ENCODE measurements around the gene MRPL43. TPM values are rescaled to one million over a fixed set of nuclear protein-coding genes. Genes with fewer than 3 reads are reported as not detected.
"Not testable (repeated sequence)": the region's sequence is repeated elsewhere in the genome, so short reads cannot be mapped to it uniquely, and the experiment has no call there.

The MRPL43 gene
- total and polyA plus RNA-seq, 4 experiments from 2014 or later = 65.8 to 114 (median 91.0) TPM

- Mint-ChIP-seq H3K9me3 (no peaks in the 10 kb centered on the region), H3K4me1 (peaks cover 0 to 5% (median 1%) of the 10 kb centered on the region in 4 donors), H3K27ac (no peak overlapping the region), H3K4me3 (no peak overlapping the region), H3K27me3 (no peaks in the 10 kb centered on the region), H3K36me3 (peaks cover 13 to 33% of the 10 kb centered on the region in 2 donors)
- Histone ChIP-seq H3K27ac (ENCODE audit: low read depth, low read length) (no peak overlapping the region), H3K27me3 (ENCODE audit: insufficient read depth, low read length) (no peaks in the 10 kb centered on the region), H3K4me3 (ENCODE audit: low read length in 2 of 2) (no peak overlapping the region), H3K4me1 (ENCODE audit: insufficient read depth, low read length) (no peaks in the 10 kb centered on the region), H3K36me3 (ENCODE audit: insufficient read depth, low read length) (peaks cover 7% of the 10 kb centered on the region), H3K9me3 (ENCODE audit: control insufficient read depth in 1 of 2, low read length in 2 of 2) (no peaks in the 10 kb centered on the region)
- DNase-seq = no peak
- CTCF ChIA-PET (ENCODE audit: partially characterized antibody) = no interaction called here
- POLR2A ChIA-PET (ENCODE audit: partially characterized antibody) = no interaction called here
- intact Hi-C loops (cut with micrococcal nuclease) = no loop called here
These were observed 8.4 kb downstream of the MRPL43 start for GRCh38 chr10:100978901-100979195.

GRCh38 chr10:100978121-100978900 lies 9.0 kb downstream of the MRPL43 start:
- Mint-ChIP-seq H3K27me3 (no peaks in the 10 kb centered on the region), H3K4me1 (peaks cover 0 to 5% (median 1%) of the 10 kb centered on the region in 4 donors), H3K36me3 (peaks cover 13 to 33% of the 10 kb centered on the region in 2 donors), H3K27ac (peak overlapping the region in 1 of 7 donors; percentile 41), H3K4me3 (no peak overlapping the region), H3K9me3 (no peaks in the 10 kb centered on the region)
- DNase-seq = no peak
- H3K4me1 ChIP-seq (ENCODE audit: insufficient read depth, low read length) = no peaks in the 10 kb centered on the region
- H3K4me3 ChIP-seq (ENCODE audit: low read length in 2 of 2) = no peak overlapping the region
- H3K9me3 ChIP-seq (ENCODE audit: control insufficient read depth in 1 of 2, low read length in 2 of 2) = no peaks in the 10 kb centered on the region
- CTCF ChIA-PET (ENCODE audit: partially characterized antibody) = no interaction called here
- no peaks in the 10 kb centered on the region for H3K27me3 ChIP-seq (ENCODE audit: insufficient read depth, low read length)
- no peak overlapping the region for H3K27ac ChIP-seq (ENCODE audit: low read depth, low read length)
- peaks cover 7% of the 10 kb centered on the region for H3K36me3 ChIP-seq (ENCODE audit: insufficient read depth, low read length)
- POLR2A ChIA-PET (ENCODE audit: partially characterized antibody) = no interaction called here
- intact Hi-C loops (cut with micrococcal nuclease) = no loop called here

GRCh38 chr10:100977436-100977835 lies 9.9 kb downstream of the MRPL43 start:
- peaks cover 0 to 3% (median under 1%) of the 10 kb centered on the region in 4 donors for H3K4me1 Mint-ChIP-seq
- H3K4me3 Mint-ChIP-seq = no peak overlapping the region
- peak overlapping the region in 2 of 7 donors; percentile 34 to 41 for H3K27ac Mint-ChIP-seq
- H3K27me3 Mint-ChIP-seq = no peaks in the 10 kb centered on the region
- H3K4me1 ChIP-seq (ENCODE audit: insufficient read depth, low read length) = no peaks in the 10 kb centered on the region
- peaks cover 9 to 28% of the 10 kb centered on the region in 2 donors for H3K36me3 Mint-ChIP-seq
- H3K9me3 Mint-ChIP-seq = no peaks in the 10 kb centered on the region
- H3K4me3 ChIP-seq (ENCODE audit: low read length in 2 of 2) = no peak overlapping the region
- H3K27ac ChIP-seq (ENCODE audit: low read depth, low read length) = no peak overlapping the region
- intact Hi-C loops (cut with micrococcal nuclease) = no loop called here
- no peaks in the 10 kb centered on the region for H3K9me3 ChIP-seq (ENCODE audit: control insufficient read depth in 1 of 2, low read length in 2 of 2)
- H3K36me3 ChIP-seq (ENCODE audit: insufficient read depth, low read length) = peaks cover 7% of the 10 kb centered on the region
- POLR2A ChIA-PET (ENCODE audit: partially characterized antibody) = no interaction called here
- DNase-seq = no peak
- H3K27me3 ChIP-seq (ENCODE audit: insufficient read depth, low read length) = no peaks in the 10 kb centered on the region
- CTCF ChIA-PET (ENCODE audit: partially characterized antibody) = no interaction called here

- CTCF ChIA-PET (ENCODE audit: partially characterized antibody) = interaction anchor here (0.6 to 0.9 kb wide), 2 partner anchors 11 to 1380 kb away, joined by 3 read pairs; no protein-coding TSS in a partner anchor
- no peaks in the 10 kb centered on the region for H3K4me1 ChIP-seq (ENCODE audit: insufficient read depth, low read length)
- no peak overlapping the region for H3K27ac ChIP-seq (ENCODE audit: low read depth, low read length)
- H3K4me3 ChIP-seq (ENCODE audit: low read length in 2 of 2) = no peak overlapping the region
- H3K27ac Mint-ChIP-seq = peak overlapping the region in 4 of 7 donors; percentile 14 to 54 (median 46)
- no peak for DNase-seq
- POLR2A ChIA-PET (ENCODE audit: partially characterized antibody) = no interaction called here
- H3K36me3 ChIP-seq (ENCODE audit: insufficient read depth, low read length) = peaks cover 7% of the 10 kb centered on the region
- no peak overlapping the region for H3K4me3 Mint-ChIP-seq
- peaks cover 0 to 3% (median under 1%) of the 10 kb centered on the region in 4 donors for H3K4me1 Mint-ChIP-seq
- H3K27me3 ChIP-seq (ENCODE audit: insufficient read depth, low read length) = no peaks in the 10 kb centered on the region
- intact Hi-C loops (cut with micrococcal nuclease) = no loop called here
- peaks cover 3 to 23% of the 10 kb centered on the region in 2 donors for H3K36me3 Mint-ChIP-seq
- H3K9me3 ChIP-seq (ENCODE audit: control insufficient read depth in 1 of 2, low read length in 2 of 2) = no peaks in the 10 kb centered on the region
- no peaks in the 10 kb centered on the region for H3K9me3 Mint-ChIP-seq
- no peaks in the 10 kb centered on the region for H3K27me3 Mint-ChIP-seq
These were observed 10.4 kb downstream of the MRPL43 start for GRCh38 chr10:100976906-100977305.

- H3K4me1 Mint-ChIP-seq; H3K27ac Mint-ChIP-seq; H3K36me3 ChIP-seq (ENCODE audit: insufficient read depth, low read length); H3K27me3 ChIP-seq (ENCODE audit: insufficient read depth, low read length); H3K27me3 Mint-ChIP-seq; H3K9me3 ChIP-seq (ENCODE audit: control insufficient read depth in 1 of 2, low read length in 2 of 2); H3K4me1 ChIP-seq (ENCODE audit: insufficient read depth, low read length); H3K4me3 Mint-ChIP-seq; H3K27ac ChIP-seq (ENCODE audit: low read depth, low read length); H3K9me3 Mint-ChIP-seq; DNase-seq; intact Hi-C loops (cut with micrococcal nuclease); H3K4me3 ChIP-seq (ENCODE audit: low read length in 2 of 2): not testable (repeated sequence)
- H3K36me3 Mint-ChIP-seq = peaks cover 0 to 11% of the 10 kb centered on the region in 2 donors
- CTCF ChIA-PET (ENCODE audit: partially characterized antibody) = interaction anchor here (1.0 to 1.7 kb wide), 4 partner anchors 9 to 35 kb away, joined by 3 to 4 read pairs (median 4); partner anchors contain the start of gene LZTS2
- POLR2A ChIA-PET (ENCODE audit: partially characterized antibody) = interaction anchor here (1.1 kb wide), 1 partner anchor 12 kb away, joined by 3 read pairs; the partner anchor contains the start of gene MRPL43
These were observed 11.9 kb downstream of the MRPL43 start for GRCh38 chr10:100975397-100975796.

- intact Hi-C loops (cut with micrococcal nuclease) = no loop called here
- CTCF ChIA-PET (ENCODE audit: partially characterized antibody) = interaction anchor here (1.1 to 2.0 kb wide), 3 partner anchors 15 to 46 kb away, joined by 3 to 5 read pairs (median 4); no protein-coding TSS in a partner anchor
- H3K4me1 ChIP-seq (ENCODE audit: insufficient read depth, low read length) = peaks cover 18% of the 10 kb centered on the region
- no peak overlapping the region for H3K4me3 Mint-ChIP-seq
- no peaks in the 10 kb centered on the region for H3K36me3 ChIP-seq (ENCODE audit: insufficient read depth, low read length)
- H3K9me3 ChIP-seq (ENCODE audit: control insufficient read depth in 1 of 2, low read length in 2 of 2) = no peaks in the 10 kb centered on the region
- H3K4me3 ChIP-seq (ENCODE audit: low read length in 2 of 2) = no peak overlapping the region
- no peak overlapping the region for H3K27ac ChIP-seq (ENCODE audit: low read depth, low read length)
- no peak for DNase-seq
- H3K27me3 ChIP-seq (ENCODE audit: insufficient read depth, low read length) = no peaks in the 10 kb centered on the region
- H3K36me3 Mint-ChIP-seq = no peaks in the 10 kb centered on the region
- POLR2A ChIA-PET (ENCODE audit: partially characterized antibody) = no interaction called here
- no peaks in the 10 kb centered on the region for H3K27me3 Mint-ChIP-seq
- H3K9me3 Mint-ChIP-seq = no peaks in the 10 kb centered on the region
- H3K27ac Mint-ChIP-seq = no peak overlapping the region
- H3K4me1 Mint-ChIP-seq = peaks cover 4 to 22% (median 15%) of the 10 kb centered on the region in 4 donors
These were observed 14.3 kb downstream of the MRPL43 start for GRCh38 chr10:100972904-100973535.

- Mint-ChIP-seq H3K27me3 (no peaks in the 10 kb centered on the region), H3K4me3 (no peak overlapping the region), H3K9me3 (no peaks in the 10 kb centered on the region), H3K36me3 (peaks cover 0 to 2% of the 10 kb centered on the region in 2 donors), H3K4me1 (peaks cover 4 to 23% (median 15%) of the 10 kb centered on the region in 4 donors), H3K27ac (peak overlapping the region in 1 of 7 donors; percentile 19)
- Histone ChIP-seq H3K9me3 (ENCODE audit: control insufficient read depth in 1 of 2, low read length in 2 of 2) (no peaks in the 10 kb centered on the region), H3K4me3 (ENCODE audit: low read length in 2 of 2) (no peak overlapping the region), H3K27me3 (ENCODE audit: insufficient read depth, low read length) (no peaks in the 10 kb centered on the region), H3K4me1 (ENCODE audit: insufficient read depth, low read length) (peaks cover 18% of the 10 kb centered on the region), H3K27ac (ENCODE audit: low read depth, low read length) (no peak overlapping the region), H3K36me3 (ENCODE audit: insufficient read depth, low read length) (no peaks in the 10 kb centered on the region)
- intact Hi-C loops (cut with micrococcal nuclease) = no loop called here
- POLR2A ChIA-PET (ENCODE audit: partially characterized antibody) = no interaction called here
- CTCF ChIA-PET (ENCODE audit: partially characterized antibody) = interaction anchor here (1.1 to 2.0 kb wide), 3 partner anchors 15 to 42 kb away, joined by 3 to 4 read pairs (median 3); no protein-coding TSS in a partner anchor
- DNase-seq = no peak
These were observed 15.0 kb downstream of the MRPL43 start for GRCh38 chr10:100972115-100972903.

All from CD4-positive, alpha-beta memory T cell (primary cell).